ENCODE measurements around the gene MYO1C.

DNA sequence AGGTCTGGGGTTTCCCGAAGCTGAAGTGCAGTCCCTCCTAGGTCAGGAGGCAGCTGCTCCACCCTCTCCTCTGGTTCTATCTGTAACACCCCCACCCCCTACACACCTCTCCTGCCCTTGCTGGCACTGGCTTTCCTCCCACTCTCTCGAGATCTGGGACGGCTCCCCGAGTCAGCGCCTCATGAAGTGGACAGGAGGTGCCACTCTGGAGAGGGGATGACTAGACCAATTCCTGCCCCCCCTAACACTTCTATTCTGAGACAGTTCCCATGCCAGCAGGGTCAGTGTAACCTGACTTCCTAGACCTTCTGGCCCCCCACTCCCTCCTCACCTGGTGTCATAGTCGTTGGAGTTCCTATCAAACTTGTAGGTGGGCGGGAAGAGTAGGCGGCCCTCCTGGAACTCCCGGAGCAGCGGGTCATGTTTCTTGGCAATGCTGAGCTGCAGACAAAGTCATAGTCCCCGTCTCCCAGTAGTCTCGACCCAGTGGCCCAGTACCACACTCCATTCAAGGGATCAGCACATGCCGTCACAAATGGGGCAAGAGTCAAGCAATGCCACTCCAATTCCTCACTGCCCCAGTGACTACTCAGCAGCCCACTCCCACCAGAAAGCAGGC, 14.3 kb upstream of the MYO1C start:
- TF ChIP-seq, protein P1, sequence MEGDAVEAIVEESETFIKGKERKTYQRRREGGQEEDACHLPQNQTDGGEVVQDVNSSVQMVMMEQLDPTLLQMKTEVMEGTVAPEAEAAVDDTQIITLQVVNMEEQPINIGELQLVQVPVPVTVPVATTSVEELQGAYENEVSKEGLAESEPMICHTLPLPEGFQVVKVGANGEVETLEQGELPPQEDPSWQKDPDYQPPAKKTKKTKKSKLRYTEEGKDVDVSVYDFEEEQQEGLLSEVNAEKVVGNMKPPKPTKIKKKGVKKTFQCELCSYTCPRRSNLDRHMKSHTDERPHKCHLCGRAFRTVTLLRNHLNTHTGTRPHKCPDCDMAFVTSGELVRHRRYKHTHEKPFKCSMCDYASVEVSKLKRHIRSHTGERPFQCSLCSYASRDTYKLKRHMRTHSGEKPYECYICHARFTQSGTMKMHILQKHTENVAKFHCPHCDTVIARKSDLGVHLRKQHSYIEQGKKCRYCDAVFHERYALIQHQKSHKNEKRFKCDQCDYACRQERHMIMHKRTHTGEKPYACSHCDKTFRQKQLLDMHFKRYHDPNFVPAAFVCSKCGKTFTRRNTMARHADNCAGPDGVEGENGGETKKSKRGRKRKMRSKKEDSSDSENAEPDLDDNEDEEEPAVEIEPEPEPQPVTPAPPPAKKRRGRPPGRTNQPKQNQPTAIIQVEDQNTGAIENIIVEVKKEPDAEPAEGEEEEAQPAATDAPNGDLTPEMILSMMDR (IDR thresholded peaks at IDR 0.05; ENCODE audit: insufficient read depth, low read length), result no peak
- no peak for TF ChIP-seq POLR2AphosphoS5 (IDR thresholded peaks at IDR 0.05; ENCODE audit: low read depth)
- no peak for TF ChIP-seq SPI1 (IDR thresholded peaks at IDR 0.05; ENCODE audit: borderline replicate concordance, low read depth)
- TF ChIP-seq, protein P2, sequence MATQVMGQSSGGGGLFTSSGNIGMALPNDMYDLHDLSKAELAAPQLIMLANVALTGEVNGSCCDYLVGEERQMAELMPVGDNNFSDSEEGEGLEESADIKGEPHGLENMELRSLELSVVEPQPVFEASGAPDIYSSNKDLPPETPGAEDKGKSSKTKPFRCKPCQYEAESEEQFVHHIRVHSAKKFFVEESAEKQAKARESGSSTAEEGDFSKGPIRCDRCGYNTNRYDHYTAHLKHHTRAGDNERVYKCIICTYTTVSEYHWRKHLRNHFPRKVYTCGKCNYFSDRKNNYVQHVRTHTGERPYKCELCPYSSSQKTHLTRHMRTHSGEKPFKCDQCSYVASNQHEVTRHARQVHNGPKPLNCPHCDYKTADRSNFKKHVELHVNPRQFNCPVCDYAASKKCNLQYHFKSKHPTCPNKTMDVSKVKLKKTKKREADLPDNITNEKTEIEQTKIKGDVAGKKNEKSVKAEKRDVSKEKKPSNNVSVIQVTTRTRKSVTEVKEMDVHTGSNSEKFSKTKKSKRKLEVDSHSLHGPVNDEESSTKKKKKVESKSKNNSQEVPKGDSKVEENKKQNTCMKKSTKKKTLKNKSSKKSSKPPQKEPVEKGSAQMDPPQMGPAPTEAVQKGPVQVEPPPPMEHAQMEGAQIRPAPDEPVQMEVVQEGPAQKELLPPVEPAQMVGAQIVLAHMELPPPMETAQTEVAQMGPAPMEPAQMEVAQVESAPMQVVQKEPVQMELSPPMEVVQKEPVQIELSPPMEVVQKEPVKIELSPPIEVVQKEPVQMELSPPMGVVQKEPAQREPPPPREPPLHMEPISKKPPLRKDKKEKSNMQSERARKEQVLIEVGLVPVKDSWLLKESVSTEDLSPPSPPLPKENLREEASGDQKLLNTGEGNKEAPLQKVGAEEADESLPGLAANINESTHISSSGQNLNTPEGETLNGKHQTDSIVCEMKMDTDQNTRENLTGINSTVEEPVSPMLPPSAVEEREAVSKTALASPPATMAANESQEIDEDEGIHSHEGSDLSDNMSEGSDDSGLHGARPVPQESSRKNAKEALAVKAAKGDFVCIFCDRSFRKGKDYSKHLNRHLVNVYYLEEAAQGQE (IDR thresholded peaks at IDR 0.05; ENCODE audit: insufficient replicate concordance, low read depth), result no peak
